Esophagus squamous epithelium (tissue), 5 donors: ENCODE data around the gene WLS. TPM values are rescaled to one million over a fixed set of nuclear protein-coding genes. Genes with fewer than 3 reads are reported as not detected.
A peak's percentile ranks its signal among the peaks of the same experiment; 100 is the strongest.

Source experiments
- DNase-seq: peaks from one replicate; lab custom pipeline; 2025; lab: John Stamatoyannopoulos, UW
- H3K27ac ChIP-seq, 4 donors: fragments of 200-600 bp; sonication (generic); one replicate each; pipeline ENCODE4 v1.5.1; 2016 to 2019; ENCODE audit warnings: mild to moderate bottlenecking in 1 of 4
- H3K27me3 ChIP-seq, 4 donors: fragments of 200-600 bp; sonication (generic); 1 replicate in 3 of 4; 2 replicates in 1 of 4; pipeline versions ENCODE4 v1.5.1 to v1.6.0; 2017 to 2021; ENCODE audit warnings: antibody characterized with exemption in 1 of 4
- H3K36me3 ChIP-seq, 3 donors: fragments of 200-600 bp; sonication (generic); one replicate each; pipeline ENCODE4 v1.5.1; 2016 to 2019
- H3K4me1 ChIP-seq, 3 donors: fragments of 200-600 bp; sonication (generic); one replicate each; pipeline ENCODE4 v1.5.1; 2017 to 2019
- H3K4me3 ChIP-seq, 4 donors: fragments of 200-600 bp; sonication (generic); 1 replicate in 3 of 4; 2 replicates in 1 of 4; pipeline ENCODE4 v1.5.1; 2016 to 2019; ENCODE audit warnings: mild to moderate bottlenecking in 2 of 4, moderate library complexity in 1 of 4
- H3K9me3 ChIP-seq, 3 donors: fragments of 200-600 bp; sonication (generic); one replicate each; pipeline ENCODE4 v1.5.1; 2016 to 2019
- CTCF ChIP-seq, 6 experiments: fragments of 450-650 bp in 4 of 6; fragments of 200-600 bp in 2 of 6; sonication (generic) in 2 of 6; IDR thresholded peaks; one replicate each; pipeline ENCODE4 v1.5.1; 2016 to 2019; ENCODE audit warnings: antibody characterized with exemption in 6 of 6, mild to moderate bottlenecking in 4 of 6, moderate library complexity in 4 of 6
- POLR2A ChIP-seq, 4 donors: fragments of 450-650 bp; IDR thresholded peaks; one replicate each; pipeline ENCODE4 v1.6.1; 2017; ENCODE audit warnings: antibody characterized with exemption in 4 of 4, mild to moderate bottlenecking in 4 of 4, moderate library complexity in 3 of 4
- WGBS, 2 donors: methylation state at CpG; one replicate each; pipeline ENCODE4 v1.1.5; 2018; 5-methylcytosine and 5-hydroxymethylcytosine counted together
- intact Hi-C: fragments of 100-400 bp; cut with DNase I; formaldehyde crosslinking; loops from one replicate; pipeline ENCODE4 v1.15.0; 2022
- total RNA-seq, 4 donors: library from RNA; depleted of rRNA; stranded (reverse); fragments of >200 nt; gene quantifications; one replicate each; pipeline ENCODE4 v1.1.0, GENCODE V29; 2016
- donor health status: DM: yes; HTN: yes; CAD: no.

WLS gene
- total RNA-seq, 4 donors from 2014 or later, result 30.4 to 87.8 (median 60.0) TPM

GRCh38 chr1:68183895-68184294 lies 48.4 kb downstream of the WLS start:
- no peak for DNase-seq
- TF ChIP-seq CTCF (IDR thresholded peaks at IDR 0.05) (no peak), POLR2A (IDR thresholded peaks at IDR 0.05) (no peak)
- H3K27me3 ChIP-seq, result no peaks in the 10 kb centered on the region
- 76% methylated on average over 2 of the region's 2 CpGs for WGBS, 2 donors
- intact Hi-C loops, result no loop called here
- no peak overlapping the region for H3K4me3 ChIP-seq
- H3K9me3 ChIP-seq, result no peaks in the 10 kb centered on the region
- H3K27ac ChIP-seq, result no peak overlapping the region
- H3K4me1 ChIP-seq, result peaks cover 0 to 3% (median 0%) of the 10 kb centered on the region in 3 donors
- peaks cover 0 to 19% (median 5%) of the 10 kb centered on the region in 3 donors for H3K36me3 ChIP-seq

GRCh38 chr1:68181165-68181556 lies 51.2 kb downstream of the WLS start:
- 68 to 83% methylated on average over 1 of the region's 1 CpG for WGBS, 2 donors
- DNase-seq, result no peak
- no peaks in the 10 kb centered on the region for H3K9me3 ChIP-seq
- intact Hi-C loops, result no loop called here
- no peak overlapping the region for H3K4me3 ChIP-seq
- peaks cover 0 to 17% (median 6%) of the 10 kb centered on the region in 3 donors for H3K4me1 ChIP-seq
- H3K36me3 ChIP-seq, result peaks cover 0 to 9% (median 5%) of the 10 kb centered on the region in 3 donors
- no peak overlapping the region for H3K27ac ChIP-seq
- no peaks in the 10 kb centered on the region for H3K27me3 ChIP-seq
- no peak for TF ChIP-seq POLR2A (IDR thresholded peaks at IDR 0.05)
- no peak for TF ChIP-seq CTCF (IDR thresholded peaks at IDR 0.05)

GRCh38 chr1:68180441-68181164 lies 51.7 kb downstream of the WLS start:
- no peaks in the 10 kb centered on the region for H3K27me3 ChIP-seq
- intact Hi-C loops, result no loop called here

GRCh38 chr1:68178821-68179490 lies 53.4 kb downstream of the WLS start:
- Histone ChIP-seq H3K27ac (peak overlapping the region in 2 of 4 donors; percentile 9 to 51), H3K9me3 (no peaks in the 10 kb centered on the region), H3K4me1 (peaks cover 9 to 39% (median 22%) of the 10 kb centered on the region in 3 donors), H3K4me3 (no peak overlapping the region), H3K36me3 (no peaks in the 10 kb centered on the region), H3K27me3 (no peaks in the 10 kb centered on the region)
- DNase-seq, result no peak
- WGBS, 2 donors, result 62 to 75% methylated on average over 4 of the region's 4 CpGs
- intact Hi-C loops, result no loop called here
- TF ChIP-seq POLR2A (IDR thresholded peaks at IDR 0.05) (no peak), CTCF (IDR thresholded peaks at IDR 0.05) (no peak)

More at GRCh38 chr1:68180441-68181164, 51.7 kb downstream of the WLS start:
- Histone ChIP-seq H3K4me1 (peaks cover 0 to 23% (median 9%) of the 10 kb centered on the region in 3 donors), H3K9me3 (no peaks in the 10 kb centered on the region), H3K27ac (no peak overlapping the region), H3K4me3 (no peak overlapping the region), H3K36me3 (peaks cover 0 to 6% (median 1%) of the 10 kb centered on the region in 3 donors)
- no peak for DNase-seq
- TF ChIP-seq CTCF (IDR thresholded peaks at IDR 0.05) (no peak), POLR2A (IDR thresholded peaks at IDR 0.05) (no peak)
